GM19372 (cell line): ENCODE measurements around the gene GPR84.
"Not testable (repeated sequence)": the region's sequence is repeated elsewhere in the genome, so short reads cannot be mapped to it uniquely, and the experiment has no call there.

Source experiments
- ATAC-seq: cut with Tn5 transposase; IDR thresholded peaks from one replicate; pipeline ENCODE4 v1.9.1; 2021; ENCODE audit warnings: mild to moderate bottlenecking, low read depth, moderate library complexity; ENCODE audit not compliant: unreplicated experiment

The GPR84 gene

DNA sequence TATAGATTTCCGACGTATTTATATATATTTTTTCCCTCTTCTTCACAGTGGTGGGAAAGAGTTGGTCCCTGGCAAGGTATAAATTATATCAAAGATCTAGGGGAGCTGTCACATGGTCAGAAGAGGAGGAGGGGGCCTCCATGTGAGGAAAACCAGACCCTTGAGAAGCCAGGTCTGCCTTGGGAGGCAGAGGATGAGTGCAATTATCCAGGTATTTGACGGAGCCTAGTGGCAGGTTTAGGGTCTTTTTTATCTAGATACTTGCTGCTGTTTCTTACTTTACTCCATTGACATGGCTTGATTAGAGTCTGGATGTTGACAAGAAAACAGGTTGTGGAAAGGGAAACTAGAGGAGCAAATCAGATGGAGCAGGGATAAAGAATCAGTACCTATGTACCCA is 33.8 kb downstream of the GPR84 start:
- no peak for ATAC-seq

DNA sequence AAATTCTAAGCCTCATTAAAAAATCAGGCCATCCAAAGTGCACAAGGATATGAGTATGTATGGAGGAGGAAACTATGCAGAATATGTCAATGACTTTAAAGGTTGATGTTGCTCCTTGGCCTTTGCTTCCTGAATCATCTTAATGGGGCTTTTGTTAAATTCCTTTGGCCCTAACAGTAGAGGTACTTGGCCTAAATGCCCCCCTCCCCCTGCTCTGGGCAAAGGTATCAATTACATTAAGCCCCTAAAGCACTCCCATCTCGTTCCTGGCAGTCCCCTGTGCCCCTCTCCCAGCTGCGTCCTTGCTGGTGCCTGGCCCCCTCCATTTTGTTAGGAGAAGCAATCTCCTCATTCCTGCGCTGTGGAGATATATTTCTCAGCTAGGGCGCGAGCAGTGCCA is 34.5 kb downstream of the GPR84 start:
- no peak for ATAC-seq

DNA sequence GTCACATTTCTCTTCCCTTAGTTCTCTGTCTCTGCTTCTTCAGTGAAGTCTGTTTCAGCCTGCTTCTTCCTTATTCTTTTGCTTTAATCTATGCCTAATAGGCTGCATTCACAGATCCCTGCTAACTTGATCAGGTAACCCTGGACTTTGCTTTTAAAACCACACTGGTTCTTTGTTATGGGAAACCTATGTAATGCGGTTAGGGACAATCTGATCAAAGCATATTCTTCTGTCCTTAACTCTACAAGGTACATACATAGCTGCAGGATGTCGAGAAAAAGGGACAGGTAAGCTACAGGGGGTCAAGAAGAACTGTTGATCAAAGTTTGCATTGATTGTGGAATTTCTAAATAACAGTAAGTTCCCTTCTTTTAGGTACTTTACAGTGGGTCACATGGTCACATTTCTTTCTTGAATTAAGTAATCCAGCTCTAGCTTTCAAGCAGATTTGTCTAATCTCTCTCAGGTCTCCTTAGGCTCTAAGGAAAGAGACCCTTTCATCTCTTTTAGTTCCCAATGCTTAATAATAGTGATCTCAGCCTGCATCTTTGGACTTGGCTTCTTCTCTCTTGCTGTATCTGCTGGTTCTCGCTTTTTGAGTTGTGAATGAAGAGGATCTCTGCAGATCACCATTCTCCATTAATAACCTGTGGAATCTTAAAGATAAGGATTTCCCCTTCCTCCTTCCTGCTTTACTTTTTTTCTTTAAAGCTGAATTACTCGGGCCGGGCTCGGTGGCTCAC is 35.5 kb downstream of the GPR84 start:
- ATAC-seq, result no peak

DNA sequence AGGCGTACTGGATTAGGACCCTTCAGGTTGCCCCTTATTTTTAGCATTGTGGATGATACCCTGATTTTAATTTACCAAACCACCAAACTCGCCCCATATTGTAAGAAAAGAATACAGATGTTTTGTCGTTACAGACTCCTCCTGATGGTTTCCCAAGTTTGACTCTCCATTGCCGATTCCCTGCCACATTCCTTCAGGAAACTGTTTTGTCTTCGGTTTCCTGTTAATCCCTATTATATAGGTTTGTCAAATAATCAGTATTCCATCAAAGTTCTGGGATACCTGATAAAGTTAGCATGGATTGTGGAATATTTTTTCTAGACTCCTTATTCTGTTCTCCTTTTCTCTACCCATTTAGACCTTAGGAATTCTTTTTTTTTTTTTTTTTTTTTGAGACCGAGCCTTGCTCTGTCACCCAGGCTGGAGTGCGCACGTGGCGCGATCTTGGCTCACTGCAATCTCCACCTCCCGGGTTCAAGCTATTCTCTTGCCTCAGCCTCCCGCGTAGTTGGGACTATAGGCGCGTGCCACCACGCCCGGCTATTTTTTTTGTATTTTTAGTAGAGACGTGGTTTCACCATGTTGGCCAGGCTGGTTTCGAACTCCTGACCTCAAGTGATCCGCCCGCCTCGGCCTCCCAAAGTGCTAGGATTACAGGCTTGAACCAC is 38.7 kb downstream of the GPR84 start:
- ATAC-seq, result not testable (repeated sequence)

DNA sequence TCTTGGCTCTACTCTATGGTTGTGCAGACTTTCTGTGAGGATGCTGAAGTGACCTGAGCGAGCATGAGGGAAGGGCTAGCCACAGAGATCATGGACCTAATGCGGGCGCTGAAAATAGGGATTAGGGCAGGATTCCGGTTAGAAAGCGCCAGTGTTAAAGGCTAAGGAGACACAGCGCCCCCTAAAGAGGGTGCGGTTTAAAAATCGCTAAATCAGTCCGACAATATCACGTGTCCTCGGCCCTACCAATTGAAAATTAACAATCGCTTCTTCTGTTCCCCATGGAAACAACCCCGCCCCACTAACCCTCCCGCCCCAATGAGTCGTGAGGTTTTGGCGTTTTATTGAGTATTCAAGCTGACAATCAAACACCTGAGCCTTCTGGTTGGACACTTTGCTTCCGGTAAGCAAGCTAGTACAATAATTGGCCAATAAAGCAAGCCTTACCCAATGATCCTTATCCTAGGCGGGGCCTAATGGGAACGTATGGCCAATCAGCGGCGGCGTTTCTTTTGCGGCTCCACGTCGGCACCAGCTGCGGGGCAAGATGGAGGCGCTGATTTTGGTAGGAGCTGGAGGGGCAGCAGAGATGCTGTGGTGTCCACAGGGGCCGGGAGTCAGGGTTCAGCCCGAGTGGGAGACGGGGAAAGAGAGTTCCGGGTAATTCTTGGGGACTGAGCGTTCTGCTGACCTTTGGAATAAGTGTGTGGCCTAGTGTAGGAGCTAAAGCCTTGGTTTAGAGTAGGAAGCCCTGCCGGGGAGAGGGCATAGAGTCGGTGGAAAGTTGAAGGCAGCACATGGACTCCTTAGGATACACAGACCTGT is 39.5 kb downstream of the GPR84 start, which contains the start of gene COPZ1:
COPZ1 (plus strand) TSS at position 515 of the 825 bp plus-strand sequence; CDS start at position 548, 33 bp downstream.
- ATAC-seq, result peak; percentile 99

DNA sequence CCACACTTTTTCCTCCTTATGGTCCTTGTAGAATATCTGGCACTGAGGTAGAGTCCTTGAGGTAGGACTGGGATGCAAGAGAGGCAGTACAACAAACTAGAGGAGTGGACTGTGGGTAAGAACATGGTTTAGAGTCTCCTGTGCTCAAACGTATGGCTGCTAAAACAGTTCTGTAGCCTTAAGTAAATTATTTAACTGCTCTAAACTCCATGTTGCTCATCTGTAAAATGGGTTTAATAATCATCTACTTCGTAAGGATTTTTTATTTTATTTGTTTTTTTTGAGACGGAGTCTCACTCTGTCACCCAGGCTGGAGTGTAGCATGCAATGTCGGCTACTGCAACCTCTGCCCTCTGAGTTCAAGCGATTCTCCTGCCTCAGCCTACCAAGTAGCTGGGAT is 42.9 kb downstream of the GPR84 start:
- ATAC-seq, result no peak
